Gastroesophageal sphincter (tissue), 3 donors: ENCODE data around the gene PIAS2.

Experiments
- EP300 ChIP-seq: sonication (generic); formaldehyde crosslinking; IDR thresholded peaks from one replicate; pipeline ENCODE4 v1.6.1; 2017; ENCODE audit warnings: antibody characterized with exemption, mild to moderate bottlenecking
- POLR2A ChIP-seq, 2 donors: fragments of 450-650 bp; IDR thresholded peaks; one replicate each; pipeline ENCODE4 v1.6.1; 2017; ENCODE audit warnings: antibody characterized with exemption in 2 of 2, mild to moderate bottlenecking in 2 of 2, moderate library complexity in 1 of 2
- TF ChIP-seq, protein P1 (sequence below), 4 experiments: fragments of 200-600 bp in 2 of 4; fragments of 450-650 bp in 2 of 4; sonication (generic) in 1 of 4; IDR thresholded peaks; one replicate each; pipeline ENCODE4 v1.5.1; 2017 to 2019; ENCODE audit warnings: antibody characterized with exemption in 4 of 4, mild to moderate bottlenecking in 2 of 4, moderate library complexity in 2 of 4

DNA sequence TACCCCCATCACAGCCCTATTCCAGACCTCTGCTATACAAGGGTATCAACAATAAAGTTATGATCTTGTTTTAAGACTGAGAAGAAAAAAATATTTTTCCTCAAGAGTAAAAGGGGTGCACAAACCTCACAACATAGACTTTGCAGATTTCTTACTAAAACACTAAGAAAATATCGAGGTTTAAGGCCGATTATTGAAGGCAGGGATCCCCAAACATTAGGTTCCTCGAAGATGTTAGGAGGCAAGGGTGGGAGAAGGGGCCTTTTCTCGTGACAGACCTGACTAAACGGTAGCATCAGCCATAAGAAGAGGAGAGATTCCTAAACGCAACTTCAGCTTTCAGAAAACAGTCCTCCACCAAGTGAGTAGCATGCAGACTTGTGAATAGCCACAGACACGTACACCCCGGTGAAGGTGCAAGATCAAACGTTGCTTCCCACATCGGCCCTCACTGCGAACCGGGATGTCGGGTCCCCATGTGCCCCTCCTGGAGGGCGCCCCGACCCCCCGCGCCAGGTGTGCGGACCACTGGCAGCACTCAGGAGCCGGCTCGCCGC, 678 bp downstream of the PIAS2 start:
- TF ChIP-seq, protein P1, sequence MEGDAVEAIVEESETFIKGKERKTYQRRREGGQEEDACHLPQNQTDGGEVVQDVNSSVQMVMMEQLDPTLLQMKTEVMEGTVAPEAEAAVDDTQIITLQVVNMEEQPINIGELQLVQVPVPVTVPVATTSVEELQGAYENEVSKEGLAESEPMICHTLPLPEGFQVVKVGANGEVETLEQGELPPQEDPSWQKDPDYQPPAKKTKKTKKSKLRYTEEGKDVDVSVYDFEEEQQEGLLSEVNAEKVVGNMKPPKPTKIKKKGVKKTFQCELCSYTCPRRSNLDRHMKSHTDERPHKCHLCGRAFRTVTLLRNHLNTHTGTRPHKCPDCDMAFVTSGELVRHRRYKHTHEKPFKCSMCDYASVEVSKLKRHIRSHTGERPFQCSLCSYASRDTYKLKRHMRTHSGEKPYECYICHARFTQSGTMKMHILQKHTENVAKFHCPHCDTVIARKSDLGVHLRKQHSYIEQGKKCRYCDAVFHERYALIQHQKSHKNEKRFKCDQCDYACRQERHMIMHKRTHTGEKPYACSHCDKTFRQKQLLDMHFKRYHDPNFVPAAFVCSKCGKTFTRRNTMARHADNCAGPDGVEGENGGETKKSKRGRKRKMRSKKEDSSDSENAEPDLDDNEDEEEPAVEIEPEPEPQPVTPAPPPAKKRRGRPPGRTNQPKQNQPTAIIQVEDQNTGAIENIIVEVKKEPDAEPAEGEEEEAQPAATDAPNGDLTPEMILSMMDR (IDR thresholded peaks at IDR 0.05), result no peak
- no peak for TF ChIP-seq EP300
- TF ChIP-seq POLR2A (IDR thresholded peaks at IDR 0.05), result no peak
